Prostate gland (tissue), 2 donors: ENCODE data around the gene COX5A.

Source experiments
- CTCF ChIP-seq, 4 experiments: fragments of 200-600 bp in 2 of 4; fragments of 450-650 bp in 2 of 4; sonication (generic) in 2 of 4; IDR thresholded peaks; 1 replicate in 3 of 4; 2 replicates in 1 of 4; pipeline ENCODE4 v1.5.1; 2016 to 2019; ENCODE audit warnings: antibody characterized with exemption in 4 of 4, mild to moderate bottlenecking in 2 of 4, moderate library complexity in 2 of 4
- POLR2A ChIP-seq: fragments of 450-650 bp; IDR thresholded peaks from one replicate; pipeline ENCODE4 v1.6.1; 2016; ENCODE audit warnings: antibody characterized with exemption, mild to moderate bottlenecking
- POLR2AphosphoS5 ChIP-seq: sonication (generic); formaldehyde crosslinking; IDR thresholded peaks from one replicate; pipeline ENCODE4 v1.6.1; 2017; ENCODE audit warnings: antibody characterized with exemption

DNA sequence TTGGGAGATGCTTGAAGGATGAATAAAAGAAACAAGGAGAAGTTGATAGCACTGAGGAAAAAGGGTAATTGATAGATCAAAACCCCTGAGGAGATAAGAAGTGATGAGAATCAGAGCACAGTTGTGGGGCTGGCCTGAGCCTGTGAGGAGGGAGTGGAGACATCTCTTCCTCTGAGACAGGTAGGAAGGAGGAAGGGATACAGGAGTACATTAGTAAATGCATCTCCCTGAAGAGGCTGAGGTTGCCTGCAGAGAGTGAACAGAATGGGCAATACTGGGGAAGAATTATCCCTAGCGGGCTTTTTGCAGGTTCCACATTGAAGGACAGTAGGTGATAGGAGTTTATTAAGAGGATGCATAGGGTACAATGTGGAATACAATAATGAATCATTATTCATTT lies 40.2 kb upstream of the COX5A start:
- TF ChIP-seq POLR2A (no peak), CTCF (IDR thresholded peaks at IDR 0.05) (no peak), POLR2AphosphoS5 (no peak)
